ENCODE measurements around the gene GPR183. TPM values are rescaled to one million over a fixed set of nuclear protein-coding genes. Genes with fewer than 3 reads are reported as not detected.

Gene GPR183
- total and polyA plus RNA-seq, 10 of the 15 experiments (the other 5 are each of a cell fraction or from before 2014, with no cell fraction given), result 134 to 669 (median 225) TPM

DNA sequence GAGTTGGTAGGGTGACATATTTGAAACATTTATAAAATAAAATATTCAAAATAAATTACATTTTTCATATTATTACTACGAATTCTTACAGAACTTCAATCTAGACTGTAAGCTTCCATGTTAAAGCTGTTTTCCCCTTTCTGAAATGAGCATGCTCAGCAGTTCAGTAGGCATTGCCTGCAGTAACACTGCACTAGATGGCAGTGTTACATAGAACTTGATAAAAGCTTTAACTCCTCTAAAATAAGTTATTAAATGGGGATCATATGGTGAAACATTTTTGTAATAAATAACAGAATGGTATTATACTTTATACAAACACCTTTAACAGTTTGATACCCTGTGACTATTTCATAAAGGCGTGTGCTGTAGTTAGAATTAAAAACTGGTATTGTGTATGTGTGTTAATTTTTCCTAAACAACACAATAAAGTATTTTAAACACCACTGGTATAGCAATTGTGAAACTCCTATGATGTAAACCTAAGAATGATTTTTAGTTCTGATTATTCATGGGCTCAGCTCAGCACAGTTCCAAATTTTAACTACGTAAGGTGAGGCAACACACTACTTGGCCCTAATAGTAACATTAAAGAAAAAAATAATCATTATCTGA lies 37.5 kb downstream of the GPR183 start (continued):
- TF ChIP-seq E4F1 (IDR thresholded peaks at IDR 0.05; ENCODE audit: borderline replicate concordance, partially characterized antibody) (no peak), SUPT20H (IDR thresholded peaks at IDR 0.05; ENCODE audit: borderline replicate concordance, control insufficient read depth, low read depth, low read length) (no peak), NFYB (IDR thresholded peaks at IDR 0.05; ENCODE audit: insufficient read depth, low read depth, low read length) (no peak), KLF5 (IDR thresholded peaks at IDR 0.05; ENCODE audit: partially characterized antibody) (no peak), IKZF2 (IDR thresholded peaks at IDR 0.05) (no peak; a peak in 1 of 4 replicates), NRF1 (conservative IDR thresholded peaks at IDR 0.05; ENCODE audit: low read depth, low read length) (0 out of 2 replicates have a peak, but pooled peaks have one; percentile 26), SP1 (IDR thresholded peaks at IDR 0.05; ENCODE audit: low read depth, low read length) (no peak), SMAD1 (IDR thresholded peaks at IDR 0.05; ENCODE audit: low read depth, partially characterized antibody) (no peak), GATAD2B (conservative IDR thresholded peaks at IDR 0.05; ENCODE audit: low read depth) (no peak), HDAC2 (IDR thresholded peaks at IDR 0.05) (no peak), ZBTB11 (CRISPR knock-in tag; IDR thresholded peaks at IDR 0.05) (no peak), TBL1XR1 (IDR thresholded peaks at IDR 0.05; ENCODE audit: low read depth, low read length) (no peak), YY1 (IDR thresholded peaks at IDR 0.05; ENCODE audit: low read depth, low read length) (no peak), LARP7 (IDR thresholded peaks at IDR 0.05) (no peak), FOXK2 (IDR thresholded peaks at IDR 0.05) (no peak), NFXL1 (IDR thresholded peaks at IDR 0.05; ENCODE audit: borderline replicate concordance) (no peak)
- TF ChIP-seq, protein P1, sequence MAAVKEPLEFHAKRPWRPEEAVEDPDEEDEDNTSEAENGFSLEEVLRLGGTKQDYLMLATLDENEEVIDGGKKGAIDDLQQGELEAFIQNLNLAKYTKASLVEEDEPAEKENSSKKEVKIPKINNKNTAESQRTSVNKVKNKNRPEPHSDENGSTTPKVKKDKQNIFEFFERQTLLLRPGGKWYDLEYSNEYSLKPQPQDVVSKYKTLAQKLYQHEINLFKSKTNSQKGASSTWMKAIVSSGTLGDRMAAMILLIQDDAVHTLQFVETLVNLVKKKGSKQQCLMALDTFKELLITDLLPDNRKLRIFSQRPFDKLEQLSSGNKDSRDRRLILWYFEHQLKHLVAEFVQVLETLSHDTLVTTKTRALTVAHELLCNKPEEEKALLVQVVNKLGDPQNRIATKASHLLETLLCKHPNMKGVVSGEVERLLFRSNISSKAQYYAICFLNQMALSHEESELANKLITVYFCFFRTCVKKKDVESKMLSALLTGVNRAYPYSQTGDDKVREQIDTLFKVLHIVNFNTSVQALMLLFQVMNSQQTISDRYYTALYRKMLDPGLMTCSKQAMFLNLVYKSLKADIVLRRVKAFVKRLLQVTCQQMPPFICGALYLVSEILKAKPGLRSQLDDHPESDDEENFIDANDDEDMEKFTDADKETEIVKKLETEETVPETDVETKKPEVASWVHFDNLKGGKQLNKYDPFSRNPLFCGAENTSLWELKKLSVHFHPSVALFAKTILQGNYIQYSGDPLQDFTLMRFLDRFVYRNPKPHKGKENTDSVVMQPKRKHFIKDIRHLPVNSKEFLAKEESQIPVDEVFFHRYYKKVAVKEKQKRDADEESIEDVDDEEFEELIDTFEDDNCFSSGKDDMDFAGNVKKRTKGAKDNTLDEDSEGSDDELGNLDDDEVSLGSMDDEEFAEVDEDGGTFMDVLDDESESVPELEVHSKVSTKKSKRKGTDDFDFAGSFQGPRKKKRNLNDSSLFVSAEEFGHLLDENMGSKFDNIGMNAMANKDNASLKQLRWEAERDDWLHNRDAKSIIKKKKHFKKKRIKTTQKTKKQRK (IDR thresholded peaks at IDR 0.05; ENCODE audit: low read depth, low read length), result no peak
- TF ChIP-seq, protein P2, sequence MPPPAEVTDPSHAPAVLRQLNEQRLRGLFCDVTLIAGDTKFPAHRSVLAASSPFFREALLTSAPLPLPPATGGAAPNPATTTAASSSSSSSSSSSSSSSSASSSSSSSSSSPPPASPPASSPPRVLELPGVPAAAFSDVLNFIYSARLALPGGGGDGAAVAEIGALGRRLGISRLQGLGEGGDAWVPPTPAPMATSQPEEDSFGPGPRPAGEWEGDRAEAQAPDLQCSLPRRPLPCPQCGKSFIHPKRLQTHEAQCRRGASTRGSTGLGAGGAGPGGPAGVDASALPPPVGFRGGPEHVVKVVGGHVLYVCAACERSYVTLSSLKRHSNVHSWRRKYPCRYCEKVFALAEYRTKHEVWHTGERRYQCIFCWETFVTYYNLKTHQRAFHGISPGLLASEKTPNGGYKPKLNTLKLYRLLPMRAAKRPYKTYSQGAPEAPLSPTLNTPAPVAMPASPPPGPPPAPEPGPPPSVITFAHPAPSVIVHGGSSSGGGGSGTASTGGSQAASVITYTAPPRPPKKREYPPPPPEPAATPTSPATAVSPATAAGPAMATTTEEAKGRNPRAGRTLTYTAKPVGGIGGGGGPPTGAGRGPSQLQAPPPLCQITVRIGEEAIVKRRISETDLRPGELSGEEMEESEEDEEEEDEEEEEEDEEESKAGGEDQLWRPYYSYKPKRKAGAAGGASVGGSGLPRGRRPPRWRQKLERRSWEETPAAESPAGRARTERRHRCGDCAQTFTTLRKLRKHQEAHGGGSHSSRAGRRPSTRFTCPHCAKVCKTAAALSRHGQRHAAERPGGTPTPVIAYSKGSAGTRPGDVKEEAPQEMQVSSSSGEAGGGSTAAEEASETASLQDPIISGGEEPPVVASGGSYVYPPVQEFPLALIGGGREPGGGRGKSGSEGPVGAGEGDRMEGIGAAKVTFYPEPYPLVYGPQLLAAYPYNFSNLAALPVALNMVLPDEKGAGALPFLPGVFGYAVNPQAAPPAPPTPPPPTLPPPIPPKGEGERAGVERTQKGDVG (CRISPR knock-in tag; IDR thresholded peaks at IDR 0.05), result no peak

Data from GM12878 (cell line).